GM18499 (cell line): Measurements from ENCODE around the gene TMEM198.
A peak's percentile ranks its signal among the peaks of the same experiment; 100 is the strongest.

Experiments used
- ATAC-seq: cut with Tn5 transposase; IDR thresholded peaks from one replicate; pipeline ENCODE4 v1.9.1; 2021; ENCODE audit warnings: moderate number of reproducible peaks; ENCODE audit not compliant: insufficient read depth, unreplicated experiment

Gene TMEM198, protein sequence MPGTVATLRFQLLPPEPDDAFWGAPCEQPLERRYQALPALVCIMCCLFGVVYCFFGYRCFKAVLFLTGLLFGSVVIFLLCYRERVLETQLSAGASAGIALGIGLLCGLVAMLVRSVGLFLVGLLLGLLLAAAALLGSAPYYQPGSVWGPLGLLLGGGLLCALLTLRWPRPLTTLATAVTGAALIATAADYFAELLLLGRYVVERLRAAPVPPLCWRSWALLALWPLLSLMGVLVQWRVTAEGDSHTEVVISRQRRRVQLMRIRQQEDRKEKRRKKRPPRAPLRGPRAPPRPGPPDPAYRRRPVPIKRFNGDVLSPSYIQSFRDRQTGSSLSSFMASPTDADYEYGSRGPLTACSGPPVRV

DNA sequence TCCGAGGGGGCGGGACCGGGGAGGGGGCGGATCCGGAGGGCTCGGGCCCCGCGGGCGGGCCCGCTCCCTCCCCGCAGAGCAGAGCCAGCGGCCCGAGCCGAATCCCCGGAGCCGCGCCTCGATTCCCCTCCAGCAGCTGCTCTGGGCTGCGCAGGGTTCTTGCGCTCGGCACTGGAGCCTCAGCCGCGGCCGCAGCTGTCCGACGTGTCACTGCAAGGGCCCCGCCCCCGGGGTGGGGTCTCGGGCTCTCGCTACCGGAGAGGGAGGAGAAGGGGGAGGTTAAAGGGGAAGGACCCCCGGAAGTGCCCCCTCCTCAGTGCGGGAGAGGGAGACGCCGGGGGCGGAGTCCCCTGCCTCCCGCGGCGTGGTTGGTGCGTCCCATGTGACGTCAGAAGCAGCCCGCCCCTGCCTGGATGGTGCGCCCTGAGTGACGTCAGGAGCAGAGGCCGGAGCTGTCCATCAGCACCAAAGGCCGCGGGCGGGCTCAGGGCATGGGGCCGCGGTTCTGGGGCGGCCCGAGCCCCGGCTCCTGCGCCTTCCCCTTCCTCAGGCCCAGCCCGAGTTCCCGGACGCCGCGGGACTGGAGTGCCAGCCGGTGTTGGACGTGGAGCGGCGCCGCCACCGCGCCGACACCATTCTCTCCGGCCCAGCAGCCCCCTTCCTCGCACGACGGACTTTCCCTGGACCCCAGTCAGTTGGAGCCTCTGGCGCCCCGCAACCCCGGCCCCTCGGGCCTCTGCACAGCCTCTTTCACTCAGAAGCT is at the start of gene TMEM198, which contains the start of gene CHPF:
Gene TMEM198, plus strand, starts transcription at position 433 of the 763 bp plus-strand sequence. CDS start 700 bp downstream, outside the sequence.
Gene CHPF, minus strand, starts transcription at position 214 of the 763 bp plus-strand sequence. CDS start 271 bp downstream, outside the sequence.
- ATAC-seq, result peak; percentile 47

DNA sequence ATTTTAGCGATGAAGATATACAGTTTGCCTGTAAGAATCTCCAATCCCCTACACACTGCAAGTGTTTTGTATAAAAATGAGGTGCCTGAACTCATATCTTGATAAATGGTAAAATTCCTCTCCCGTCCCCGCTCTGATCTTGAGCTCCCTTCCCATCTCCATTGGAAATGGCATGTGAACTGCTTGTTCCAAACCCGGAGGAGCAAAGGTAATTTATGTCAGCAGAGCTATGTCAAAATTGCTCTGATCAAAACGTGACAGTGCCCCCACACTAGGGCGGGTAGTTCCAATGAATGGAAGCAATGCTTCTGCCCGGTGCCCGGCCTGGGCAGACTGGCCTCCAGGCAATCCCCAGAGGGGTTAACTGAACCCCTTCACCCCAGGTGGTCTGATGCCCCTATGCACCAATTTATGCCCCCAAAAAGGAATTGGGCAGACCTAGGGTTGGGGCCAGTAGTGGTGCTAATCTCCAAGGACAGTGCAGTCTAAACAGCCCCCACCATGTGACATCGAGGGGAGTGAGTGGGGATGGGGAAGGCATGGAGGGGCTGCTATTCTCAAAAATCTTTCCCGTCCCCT is 48.8 kb upstream of the TMEM198 start:
- no peak for ATAC-seq

DNA sequence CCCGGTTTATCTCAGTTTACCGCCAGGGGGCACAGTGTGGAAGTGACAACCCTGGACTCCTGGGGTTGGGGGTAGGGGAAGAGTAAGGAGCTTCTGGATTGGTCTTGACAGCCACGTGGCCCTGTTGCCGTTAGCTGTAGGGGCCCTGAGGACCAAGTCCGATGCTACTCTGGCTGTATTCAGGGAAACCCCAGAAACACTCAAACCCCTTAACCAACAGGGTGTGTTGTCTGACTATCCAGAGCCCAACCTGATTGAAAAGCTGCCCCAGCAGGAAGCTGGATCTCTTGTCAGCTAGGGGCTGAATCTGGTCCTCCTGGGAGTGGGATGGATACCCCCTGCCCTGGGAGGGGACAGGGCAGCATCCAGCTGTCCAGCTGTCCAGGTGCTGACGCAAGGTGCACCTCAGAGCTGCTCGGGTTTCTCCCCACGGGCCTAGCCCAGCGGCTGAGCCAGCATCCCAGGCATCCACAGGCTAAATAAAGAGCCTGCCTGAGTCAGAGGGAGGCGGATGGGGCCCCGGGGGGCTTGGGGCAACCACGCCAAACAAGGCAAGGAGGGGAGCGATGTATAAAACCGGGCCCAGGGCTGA is 48.2 kb upstream of the TMEM198 start:
- ATAC-seq, result no peak

DNA sequence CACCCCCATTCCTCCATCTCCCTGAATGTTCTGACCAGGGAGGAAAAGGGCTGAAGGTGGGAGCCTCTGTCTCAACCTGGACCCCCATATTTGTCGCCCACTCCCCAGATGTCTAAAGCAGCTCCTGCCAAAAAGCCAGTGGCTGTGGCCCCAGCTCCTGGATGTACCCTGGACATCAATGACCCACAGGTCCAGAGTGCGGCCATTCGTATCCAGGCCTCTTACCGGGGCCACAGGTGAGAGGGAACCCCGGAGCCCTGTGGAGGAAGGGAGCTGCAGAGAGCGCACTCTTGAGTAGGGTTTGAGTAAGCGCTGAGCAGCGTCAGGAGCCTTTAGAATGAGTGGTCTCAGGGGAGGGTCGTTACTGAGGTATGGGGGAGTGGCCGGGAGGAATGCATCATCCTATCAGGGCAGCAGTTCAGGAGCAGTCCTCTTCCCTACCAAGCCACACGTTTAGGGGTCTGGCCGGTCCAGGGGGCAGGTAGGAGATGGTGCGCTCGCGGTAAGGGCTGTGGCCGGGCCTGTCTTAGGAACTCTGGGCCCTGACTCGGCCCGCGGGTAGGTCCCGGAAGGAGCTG is 47.5 kb upstream of the TMEM198 start:
- ATAC-seq, result no peak

DNA sequence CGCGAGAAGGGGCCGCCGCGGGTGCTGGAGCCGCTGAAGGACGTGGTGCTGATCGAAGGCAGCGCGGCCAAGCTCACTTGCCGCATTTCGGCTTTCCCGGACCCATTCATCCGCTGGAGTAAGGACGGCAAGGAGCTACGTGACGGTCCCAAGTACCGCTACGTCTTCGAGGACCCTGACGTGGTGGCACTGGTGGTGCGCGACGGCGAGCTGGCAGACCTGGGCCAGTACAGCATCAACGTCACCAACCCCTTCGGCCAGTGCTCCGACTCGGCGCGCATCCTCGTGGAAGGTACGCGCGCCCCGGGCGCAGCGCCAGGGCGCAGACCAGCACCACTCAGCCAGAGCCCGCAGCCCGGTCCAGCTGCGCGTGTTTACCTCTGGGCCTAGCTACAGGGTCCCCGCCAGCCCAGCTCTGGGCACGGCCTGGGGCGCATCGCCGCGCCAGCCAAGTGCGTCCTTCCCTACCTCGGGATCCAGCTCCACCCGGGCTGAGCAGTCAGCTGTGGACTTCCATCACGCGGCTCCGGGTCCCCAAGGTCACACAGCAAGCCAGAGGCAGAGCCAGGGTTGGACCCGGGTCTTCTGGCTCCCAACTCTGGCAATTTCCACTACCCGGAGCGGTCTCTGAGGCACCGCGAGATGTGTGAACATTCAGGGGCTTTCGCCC is 46.9 kb upstream of the TMEM198 start:
- no peak for ATAC-seq

DNA sequence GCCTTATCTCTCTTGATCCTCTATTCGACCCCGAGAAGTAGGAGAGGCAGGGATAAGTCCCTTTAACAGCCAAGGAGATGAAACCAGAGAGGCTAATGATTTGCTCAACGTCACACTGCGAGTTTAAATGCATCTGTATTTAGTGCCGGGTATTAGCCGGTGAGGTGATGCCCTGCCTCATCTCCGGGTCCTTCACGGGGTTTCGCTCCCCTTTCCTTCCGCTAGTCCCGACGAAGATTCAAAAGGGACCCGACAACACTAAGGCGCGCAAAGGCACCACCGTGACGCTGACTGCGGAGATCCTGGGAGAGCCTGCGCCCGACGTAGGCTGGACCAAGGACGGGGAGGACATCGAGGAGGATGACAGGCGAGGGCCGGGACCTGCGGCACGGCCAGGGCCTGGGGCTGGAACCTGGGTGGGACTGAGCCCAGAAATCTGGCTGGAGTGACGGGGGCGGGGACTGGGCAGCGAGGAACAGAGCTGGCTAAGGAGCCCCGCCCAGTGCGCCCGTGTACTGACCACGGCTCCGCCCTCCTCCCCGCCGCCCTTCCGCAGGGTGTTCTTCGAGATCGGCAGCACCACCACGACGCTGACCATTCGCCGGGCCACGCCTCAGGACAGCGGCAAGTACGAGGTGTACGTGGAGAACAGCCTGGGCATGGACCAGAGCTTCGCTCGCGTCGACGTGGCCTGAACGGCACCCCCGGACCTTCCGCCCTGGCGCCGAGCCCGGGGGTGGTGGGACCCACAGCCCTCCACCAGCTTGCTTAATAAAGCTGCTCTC is 46.1 kb upstream of the TMEM198 start:
- ATAC-seq, result no peak

DNA sequence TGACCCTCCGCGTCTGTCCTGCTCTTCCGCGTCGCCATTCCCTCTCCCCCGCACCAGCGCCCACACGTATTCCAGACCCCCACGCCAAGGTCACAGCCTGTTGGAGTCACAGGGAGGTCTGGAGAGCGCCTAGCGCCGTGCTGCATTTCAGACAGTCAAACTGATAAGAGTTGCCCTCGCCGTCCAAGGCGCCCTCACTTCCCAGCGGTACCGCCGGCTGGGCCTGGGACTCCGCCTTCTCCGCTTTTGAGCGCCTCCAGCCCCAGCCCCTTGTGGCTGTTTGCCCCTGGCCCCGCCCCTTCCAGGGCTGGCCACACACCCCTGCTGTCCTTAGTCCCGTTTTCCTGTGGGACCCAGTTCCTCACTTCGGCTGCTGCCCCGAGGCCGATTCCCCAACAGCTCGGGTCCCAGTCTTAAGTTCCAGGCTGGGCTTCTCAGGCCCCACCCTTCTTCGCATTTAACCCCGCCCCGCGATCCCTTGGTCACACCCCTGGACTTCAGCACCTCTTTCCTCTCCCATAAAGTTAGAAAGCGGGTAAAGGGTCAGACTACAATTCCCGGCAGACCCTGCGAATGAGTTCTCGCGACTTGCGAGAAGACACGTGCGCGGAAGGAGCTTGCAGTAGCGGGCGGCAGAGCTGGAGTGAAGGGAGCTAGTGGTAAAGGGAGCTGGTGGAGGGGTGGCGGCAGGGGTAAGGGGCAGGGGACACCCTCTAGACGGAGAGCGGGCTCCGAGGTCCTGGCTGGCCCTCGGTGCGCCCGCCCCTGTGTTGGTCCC is 45.4 kb upstream of the TMEM198 start, which contains the start of gene GMPPA:
Gene GMPPA, plus strand, starts transcription at position 612 of the 778 bp plus-strand sequence. CDS start 1,085 bp downstream, outside the sequence.
- ATAC-seq, result peak; percentile 93

DNA sequence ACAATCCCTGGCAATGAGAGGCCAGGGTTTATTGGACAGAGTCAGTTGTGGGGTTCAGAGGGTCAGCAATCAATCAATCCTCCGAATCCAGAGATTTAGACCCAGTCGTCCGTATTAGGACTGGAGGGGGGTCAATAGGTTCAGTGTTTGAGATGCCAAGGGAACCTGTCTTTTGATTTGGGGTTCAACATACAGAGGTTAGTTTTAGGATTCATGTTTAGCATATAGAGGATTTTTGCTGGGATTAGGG is 44.8 kb upstream of the TMEM198 start:
- no peak for ATAC-seq

DNA sequence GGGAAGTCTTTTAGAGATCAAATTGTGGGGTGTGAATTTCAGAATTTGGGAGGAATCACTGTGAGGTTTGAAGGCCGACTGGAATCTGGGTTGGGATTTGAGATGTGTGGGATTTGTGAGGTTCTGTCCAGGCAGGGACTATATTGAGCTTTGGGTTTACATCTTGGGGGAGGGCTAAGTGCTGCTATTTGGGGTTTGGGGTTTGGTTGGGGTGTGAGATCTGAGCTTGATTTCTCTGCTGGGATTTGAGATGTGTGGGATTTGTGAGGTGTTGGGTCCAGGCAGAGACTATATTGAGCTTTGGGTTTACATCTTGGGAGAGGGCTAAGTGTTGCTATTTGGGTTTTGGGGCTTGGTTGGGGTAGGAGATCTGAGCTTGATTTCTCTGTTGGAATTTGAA is 44.3 kb upstream of the TMEM198 start:
- no peak for ATAC-seq

DNA sequence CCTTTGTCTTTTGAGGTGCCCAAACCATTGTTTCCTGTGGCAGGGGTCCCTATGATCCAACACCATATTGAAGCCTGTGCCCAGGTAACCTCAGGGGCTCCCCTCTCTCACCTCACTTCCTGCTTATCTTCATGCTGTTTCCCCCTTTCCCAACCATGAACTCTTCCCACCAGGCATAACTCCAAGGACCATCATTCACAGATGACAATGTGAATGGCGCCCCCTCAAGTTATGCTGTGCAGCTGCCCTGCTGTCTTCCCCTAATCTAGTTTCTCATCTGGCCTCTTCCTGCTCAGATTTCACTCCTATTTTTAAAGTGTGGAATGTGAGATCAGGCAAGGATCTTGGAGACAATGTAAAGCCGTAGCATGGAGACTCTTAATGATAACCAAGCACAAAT is 43.7 kb upstream of the TMEM198 start:
- no peak for ATAC-seq

DNA sequence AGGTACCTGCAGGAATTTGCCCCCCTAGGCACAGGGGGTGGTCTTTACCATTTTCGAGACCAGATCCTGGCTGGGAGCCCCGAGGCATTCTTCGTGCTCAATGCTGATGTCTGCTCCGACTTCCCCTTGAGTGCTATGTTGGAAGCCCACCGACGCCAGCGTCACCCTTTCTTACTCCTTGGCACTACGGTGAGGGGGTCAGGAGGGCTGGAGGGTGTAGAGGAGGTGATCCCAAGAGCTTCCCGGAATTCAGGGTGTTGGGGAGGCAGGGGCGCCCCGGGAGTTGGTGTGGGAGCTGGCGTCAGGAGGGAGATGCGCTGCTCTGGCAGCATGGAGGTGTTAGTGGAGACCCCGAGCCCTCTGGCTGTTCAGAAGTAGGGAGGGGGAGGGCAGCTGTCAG is 42.0 kb upstream of the TMEM198 start:
- ATAC-seq, result no peak

DNA sequence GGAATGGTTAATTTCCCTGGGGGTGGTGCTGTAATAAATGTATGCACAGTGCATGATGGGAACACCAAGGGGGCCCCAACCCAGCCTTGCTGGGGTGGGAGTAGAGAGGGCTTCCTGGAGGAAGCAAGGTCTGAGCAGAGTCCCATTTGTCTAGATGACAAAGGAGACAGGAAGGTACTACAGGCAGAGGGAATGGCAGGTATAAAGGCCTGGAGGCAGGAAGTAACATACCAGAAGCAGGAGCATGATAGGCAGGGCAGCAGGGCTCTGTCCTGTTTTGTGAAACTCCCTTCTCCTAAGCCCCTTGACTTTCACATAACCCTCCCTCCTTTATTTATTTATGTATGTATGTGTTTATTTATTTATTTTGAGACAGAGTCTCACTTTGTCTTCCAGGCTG is 41.2 kb upstream of the TMEM198 start:
- ATAC-seq, result no peak

DNA sequence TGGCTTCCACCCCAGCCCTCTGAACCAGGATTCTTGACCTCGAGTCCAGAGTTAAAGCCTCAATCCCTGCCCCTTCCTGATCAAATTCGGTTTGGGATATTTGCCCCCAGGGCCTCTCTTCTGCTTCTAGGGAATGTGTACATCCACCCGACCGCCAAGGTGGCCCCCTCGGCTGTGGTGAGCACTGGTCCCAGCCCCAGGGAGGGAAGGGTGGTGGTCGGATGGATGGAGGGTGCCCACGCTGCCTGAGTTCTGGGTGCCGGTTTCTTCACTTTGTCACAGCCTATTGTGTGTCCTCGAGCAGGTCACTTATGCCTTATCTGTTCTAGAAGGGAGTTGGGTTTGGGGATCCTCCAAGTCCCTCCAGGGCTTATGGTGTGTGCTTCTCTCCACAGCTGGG is 38.2 kb upstream of the TMEM198 start:
- no peak for ATAC-seq

DNA sequence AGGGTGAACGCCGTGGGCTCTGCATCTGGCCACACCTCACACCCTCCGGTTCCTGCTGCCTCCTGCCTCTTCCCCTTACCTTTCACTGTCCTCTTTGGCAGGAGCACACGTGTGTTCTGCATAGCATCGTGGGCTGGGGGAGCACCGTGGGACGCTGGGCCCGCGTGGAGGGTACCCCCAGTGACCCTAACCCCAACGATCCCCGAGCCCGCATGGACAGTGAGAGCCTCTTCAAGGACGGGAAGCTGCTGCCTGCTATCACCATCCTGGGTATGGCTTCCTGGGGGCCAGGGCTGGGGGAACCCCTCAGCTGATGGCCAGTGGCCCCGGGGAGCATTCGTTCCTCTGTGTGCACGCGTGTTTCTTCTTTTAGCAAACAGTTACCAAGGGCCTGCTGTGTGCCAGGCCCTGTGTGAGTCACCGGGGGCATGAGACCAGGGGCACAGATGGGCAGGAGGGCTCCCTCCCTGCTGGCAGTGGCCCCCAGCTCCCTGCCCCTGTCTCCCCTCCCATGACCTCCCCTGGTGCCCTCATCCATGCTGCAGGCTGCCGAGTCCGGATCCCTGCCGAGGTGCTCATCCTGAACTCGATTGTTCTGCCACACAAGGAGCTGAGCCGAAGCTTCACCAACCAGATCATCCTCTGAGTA is 37.6 kb upstream of the TMEM198 start:
- ATAC-seq, result no peak

DNA sequence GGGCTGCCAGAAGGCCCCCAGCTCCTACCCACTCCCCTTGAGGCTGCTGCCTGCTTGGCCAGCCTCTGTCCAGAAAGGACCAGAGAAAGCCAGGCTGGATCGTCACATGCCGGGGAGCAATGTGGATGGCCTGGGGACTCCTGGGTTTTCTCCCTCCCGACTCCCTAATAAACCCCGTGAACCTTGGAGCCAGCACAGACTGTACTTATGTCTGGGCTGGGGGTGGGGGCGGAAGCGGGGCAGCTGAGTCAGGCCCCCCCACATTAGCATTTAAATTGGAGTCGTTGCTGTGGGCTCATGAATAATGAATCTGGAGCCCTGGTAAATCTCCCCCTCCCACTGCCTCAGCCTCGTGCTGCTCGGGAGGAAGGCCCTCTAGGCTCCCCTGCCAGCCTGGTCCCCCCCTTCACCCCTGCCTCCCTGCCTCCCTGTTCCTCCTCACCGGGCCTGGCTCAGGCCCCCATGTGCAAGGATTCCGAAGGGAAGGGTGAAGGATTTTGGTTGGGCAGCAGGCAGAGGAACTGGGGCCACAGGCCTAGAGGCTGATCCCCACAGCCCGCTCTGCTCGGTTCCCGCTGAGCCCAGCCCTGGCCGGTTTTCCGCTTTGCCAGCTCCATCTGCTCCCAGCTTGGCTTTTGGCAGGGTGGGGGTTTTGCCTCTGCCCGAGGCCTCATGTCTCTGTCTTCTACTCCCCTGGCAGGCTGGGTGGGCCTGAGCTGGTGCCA is 36.9 kb upstream of the TMEM198 start:
- no peak for ATAC-seq

DNA sequence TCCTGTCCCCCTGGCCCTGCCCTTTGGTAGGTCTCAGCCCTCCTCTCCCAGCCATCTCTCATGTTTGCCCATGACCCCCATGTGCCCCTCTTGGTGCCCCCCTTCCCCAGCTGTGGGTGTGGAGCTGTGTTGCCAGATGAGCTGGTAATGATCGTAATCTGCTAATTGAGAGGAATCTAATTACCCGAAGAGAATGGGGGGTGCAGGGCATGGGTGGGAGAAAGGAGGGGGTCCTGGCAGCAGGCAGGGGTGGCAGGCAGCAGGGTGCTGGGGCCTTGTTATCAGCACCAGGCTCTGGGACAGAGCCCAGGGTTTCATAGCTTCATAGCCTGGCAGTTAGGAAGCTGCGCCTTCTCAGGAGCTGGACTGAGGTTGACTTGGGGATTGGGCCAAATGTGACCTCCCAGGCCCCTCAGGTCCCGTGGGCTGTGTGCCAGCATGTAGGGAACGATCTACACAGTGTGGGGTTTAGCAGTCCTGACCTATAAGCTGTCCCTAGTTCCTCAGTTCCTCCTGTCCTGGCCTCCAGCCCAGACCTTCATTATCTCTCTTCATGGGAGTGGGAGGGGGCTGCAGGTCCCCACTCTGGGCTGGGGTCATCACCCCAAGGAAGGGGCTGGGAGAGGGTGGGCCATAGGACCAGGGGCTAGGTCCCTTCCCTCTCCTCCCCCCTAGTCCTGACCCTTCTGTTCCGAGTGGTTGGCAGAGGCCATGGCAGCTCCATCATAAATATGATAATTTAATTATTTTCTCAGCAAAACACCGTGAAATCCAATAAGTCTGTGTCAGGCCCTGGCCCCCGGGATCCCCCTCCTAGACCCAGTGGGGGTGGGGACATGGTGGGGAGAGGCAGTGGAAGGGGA is 36.0 kb upstream of the TMEM198 start:
- ATAC-seq, result no peak

DNA sequence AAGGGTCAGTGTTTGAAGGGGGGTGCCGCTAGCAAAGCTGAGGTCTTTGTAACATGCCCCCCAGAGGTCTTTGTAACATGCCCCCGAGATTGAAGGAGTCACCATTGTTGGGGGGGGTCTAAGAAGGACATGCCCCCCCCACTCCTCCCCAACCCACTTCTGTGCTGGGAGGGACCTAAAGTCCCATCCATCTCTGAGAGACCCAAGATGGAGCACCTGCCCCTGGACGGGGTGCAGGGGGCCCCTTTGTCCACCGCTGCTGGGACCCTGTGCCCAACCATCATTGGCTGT is 35.4 kb upstream of the TMEM198 start:
- no peak for ATAC-seq
